Muscle of back (tissue), 11 donors: Measurements from ENCODE around the gene MAP4K4. TPM values are rescaled to one million over a fixed set of nuclear protein-coding genes. Genes with fewer than 3 reads are reported as not detected.
A peak's percentile ranks its signal among the peaks of the same experiment; 100 is the strongest.

ENCODE experiments used
- DNase-seq, 3 donors: peaks; one replicate each; pipeline versions ENCODE4 v3.0.0 to v3.0.0-alpha.2; 2013
- polyA plus RNA-seq, 10 donors: library from polyadenylated mRNA; unstranded; fragments of 120-200 nt; gene quantifications; one replicate each; pipeline ENCODE4 v1.2.1, GENCODE V29; 2013; ENCODE audit not compliant: insufficient read length in 10 of 10

MAP4K4 gene
- polyA plus RNA-seq, 10 donors, result 115 to 149 (median 130) TPM

GRCh38 chr2:101788995-101789970 is 91.8 kb downstream of the MAP4K4 start:
- DNase-seq, result peak in 1 of 3 donors; percentile 47

GRCh38 chr2:101790416-101790815 is 92.9 kb downstream of the MAP4K4 start:
- DNase-seq, result no peak

- DNase-seq, result peak; percentile 90 to 96 (median 91)
Observed at GRCh38 chr2:101790857-101791256, 93.3 kb downstream of the MAP4K4 start.

- no peak for DNase-seq
Observed at GRCh38 chr2:101792208-101792607, 94.7 kb downstream of the MAP4K4 start.

GRCh38 chr2:101793277-101793969 is 95.9 kb downstream of the MAP4K4 start:
- DNase-seq, result peak in 2 of 3 donors; percentile 48 to 80

GRCh38 chr2:101794141-101794540 is 96.6 kb downstream of the MAP4K4 start:
- DNase-seq, result no peak

GRCh38 chr2:101795033-101795432 is 97.5 kb downstream of the MAP4K4 start:
- no peak for DNase-seq

- DNase-seq, result no peak
Observed at GRCh38 chr2:101796825-101797600, 99.5 kb downstream of the MAP4K4 start.

GRCh38 chr2:101801496-101801895 is 104.0 kb downstream of the MAP4K4 start:
- no peak for DNase-seq

GRCh38 chr2:101802329-101802728 is 104.8 kb downstream of the MAP4K4 start:
- no peak for DNase-seq

- DNase-seq, result no peak
Observed at GRCh38 chr2:101803128-101803527, 105.6 kb downstream of the MAP4K4 start.

- no peak for DNase-seq
Observed at GRCh38 chr2:101803945-101804696, 106.6 kb downstream of the MAP4K4 start.

- no peak for DNase-seq
Observed at GRCh38 chr2:101805152-101806088, 107.9 kb downstream of the MAP4K4 start.

GRCh38 chr2:101806123-101806522 is 108.6 kb downstream of the MAP4K4 start:
- peak in 2 of 3 donors; percentile 67 to 86 for DNase-seq

GRCh38 chr2:101806701-101807100 is 109.2 kb downstream of the MAP4K4 start:
- no peak for DNase-seq

GRCh38 chr2:101807242-101807641 is 109.7 kb downstream of the MAP4K4 start:
- no peak for DNase-seq

- no peak for DNase-seq
Observed at GRCh38 chr2:101808006-101808562, 110.6 kb downstream of the MAP4K4 start.

- peak; percentile 65 to 88 (median 66) for DNase-seq
Observed at GRCh38 chr2:101809698-101810097, 112.2 kb downstream of the MAP4K4 start.

GRCh38 chr2:101811226-101812015 is 113.9 kb downstream of the MAP4K4 start:
- no peak for DNase-seq
